Gastroesophageal sphincter (tissue), 4 donors: Measurements from ENCODE around the gene MYO7A. TPM values are rescaled to one million over a fixed set of nuclear protein-coding genes. Genes with fewer than 3 reads are reported as not detected.

Source experiments
- ATAC-seq: fragments of 150-250 bp; one replicate; pipeline ENCODE4 v1.9.1; 2016; ENCODE audit warnings: mild to moderate bottlenecking, moderate library complexity
- H3K27ac ChIP-seq, 4 donors: fragments of 200-600 bp; sonication (generic) in 3 of 4; 1 replicate in 3 of 4; 2 replicates in 1 of 4; pipeline ENCODE4 v1.5.1; 2016 to 2019
- H3K27me3 ChIP-seq: fragments of 200-600 bp; sonication (generic); one replicate; pipeline ENCODE4 v1.5.1; 2019
- H3K36me3 ChIP-seq, 2 donors: fragments of 200-600 bp; sonication (generic); one replicate each; pipeline ENCODE4 v1.5.1; 2019; ENCODE audit warnings: control low read depth in 1 of 2
- H3K4me1 ChIP-seq, 3 donors: fragments of 200-600 bp; sonication (generic); 1 replicate in 2 of 3; 2 replicates in 1 of 3; pipeline ENCODE4 v1.5.1; 2016 to 2019; ENCODE audit warnings: control low read depth in 2 of 3
- H3K4me3 ChIP-seq, 2 donors: fragments of 200-600 bp; sonication (generic); one replicate each; pipeline ENCODE4 v1.5.1; 2019; ENCODE audit warnings: mild to moderate bottlenecking in 1 of 2, moderate library complexity in 1 of 2
- H3K9me3 ChIP-seq, 3 donors: fragments of 200-600 bp; sonication (generic); one replicate each; pipeline ENCODE4 v1.5.1; 2017 to 2019; ENCODE audit warnings: control low read depth in 2 of 3
- EP300 ChIP-seq: sonication (generic); formaldehyde crosslinking; IDR thresholded peaks from one replicate; pipeline ENCODE4 v1.6.1; 2017; ENCODE audit warnings: antibody characterized with exemption, mild to moderate bottlenecking
- POLR2A ChIP-seq, 2 donors: fragments of 450-650 bp; IDR thresholded peaks; one replicate each; pipeline ENCODE4 v1.6.1; 2017; ENCODE audit warnings: antibody characterized with exemption in 2 of 2, mild to moderate bottlenecking in 2 of 2, moderate library complexity in 1 of 2
- POLR2AphosphoS5 ChIP-seq: sonication (generic); formaldehyde crosslinking; IDR thresholded peaks from one replicate; pipeline ENCODE4 v1.6.1; 2017; ENCODE audit warnings: antibody characterized with exemption
- WGBS, 2 donors: methylation state at CpG; one replicate each; pipeline ENCODE4 v1.1.5; 2018; ENCODE audit warnings: low coverage in 1 of 2; 5-methylcytosine and 5-hydroxymethylcytosine counted together
- total RNA-seq, 4 donors: library from RNA; depleted of rRNA; stranded (reverse); fragments of >200 nt; gene quantifications; one replicate each; pipeline ENCODE4 v1.1.0, GENCODE V29; 2016
- TF ChIP-seq, protein P1 (sequence below), 4 experiments: fragments of 200-600 bp in 2 of 4; fragments of 450-650 bp in 2 of 4; sonication (generic) in 1 of 4; IDR thresholded peaks; one replicate each; pipeline ENCODE4 v1.5.1; 2017 to 2019; ENCODE audit warnings: antibody characterized with exemption in 4 of 4, mild to moderate bottlenecking in 2 of 4, moderate library complexity in 2 of 4

Gene MYO7A
- total RNA-seq, 4 donors from 2014 or later, result 4.0 to 11.8 (median 8.7) TPM

DNA sequence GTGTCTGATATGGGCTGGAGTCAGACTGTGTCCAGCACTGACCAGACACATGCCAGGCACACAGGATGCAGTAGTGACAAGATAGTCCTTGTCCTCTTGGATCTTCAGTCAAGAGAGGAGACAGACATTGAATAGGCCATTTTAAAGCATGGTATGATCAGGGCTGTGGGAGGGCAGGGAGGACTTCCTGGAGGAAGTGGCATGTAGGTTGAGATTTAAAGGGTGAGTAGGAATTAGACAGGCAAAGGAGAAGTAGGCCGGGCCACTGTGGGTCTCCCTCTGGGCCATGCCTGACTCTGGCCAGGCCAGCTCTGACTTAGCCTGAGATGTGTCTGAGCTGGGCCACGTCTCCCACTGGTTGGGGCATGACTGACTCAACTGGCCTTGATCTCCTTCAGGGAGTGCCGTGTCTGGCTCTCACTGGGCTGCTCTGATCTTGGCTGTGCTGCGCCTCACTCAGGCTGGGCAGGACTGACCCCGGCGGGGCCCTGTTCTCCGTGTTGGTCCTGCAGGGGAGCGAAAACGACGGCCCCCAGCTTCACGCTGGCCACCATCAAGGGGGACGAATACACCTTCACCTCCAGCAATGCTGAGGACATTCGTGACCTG is 71.2 kb downstream of the MYO7A start:
- Histone ChIP-seq H3K27me3 (peaks cover 2% of the 10 kb centered on the region), H3K4me3 (no peak overlapping the region), H3K4me1 (no peaks in the 10 kb centered on the region), H3K9me3 (no peaks in the 10 kb centered on the region), H3K36me3 (peaks cover 0 to under 1% of the 10 kb centered on the region in 2 donors), H3K27ac (no peak overlapping the region)
- 89% methylated on average over 3 of the region's 13 CpGs; no CpG with 5 or more reads in 1 of the 2 donors for WGBS, 2 donors
- TF ChIP-seq EP300, result no peak
- ATAC-seq, result no peak

DNA sequence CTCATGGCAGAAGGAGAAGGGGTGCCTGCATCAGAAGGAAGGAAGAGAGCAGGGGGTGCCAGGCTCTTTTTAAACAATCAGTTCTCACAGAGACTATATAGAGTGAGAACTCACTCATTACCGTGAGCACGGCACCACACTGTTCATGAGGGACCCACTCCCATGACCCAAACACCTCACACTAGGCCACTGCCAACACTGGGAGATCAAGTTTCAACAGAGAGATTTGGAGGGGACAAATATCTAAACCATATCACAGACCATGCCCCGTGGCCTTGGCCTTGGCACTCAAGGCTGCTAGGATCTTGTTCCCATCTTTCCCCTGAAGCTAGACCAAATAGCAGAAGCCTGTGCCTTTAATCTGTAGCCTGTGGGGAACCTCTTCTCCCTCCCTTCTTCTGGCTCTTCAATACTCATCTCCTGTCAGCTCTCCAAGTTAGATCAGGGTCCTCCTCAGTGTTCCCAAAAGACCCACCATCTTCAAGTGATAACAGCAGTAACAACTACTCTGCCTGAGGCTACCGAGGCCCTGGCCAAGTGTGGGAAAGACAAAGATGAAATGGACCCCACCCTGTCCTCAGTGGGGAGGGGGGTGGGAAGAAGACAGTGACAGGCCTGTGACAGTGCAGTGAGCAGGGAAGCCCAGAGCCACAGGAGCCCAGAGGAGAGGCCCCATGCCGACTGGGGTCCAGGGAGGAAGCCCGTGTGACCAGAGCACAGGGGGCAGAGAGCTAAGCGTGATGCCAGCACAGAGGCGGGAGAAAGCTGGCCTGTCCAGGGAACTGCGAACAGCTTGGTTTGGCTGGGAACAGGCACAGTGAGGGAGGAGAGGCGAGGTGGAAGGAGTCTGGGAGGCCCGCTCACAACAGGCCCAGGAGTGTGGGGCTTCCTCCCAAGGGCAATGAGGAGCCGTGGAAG is 72.6 kb downstream of the MYO7A start:
- Histone ChIP-seq H3K9me3 (no peaks in the 10 kb centered on the region), H3K27me3 (no peaks in the 10 kb centered on the region), H3K27ac (no peak overlapping the region), H3K4me3 (no peak overlapping the region), H3K36me3 (no peaks in the 10 kb centered on the region), H3K4me1 (no peaks in the 10 kb centered on the region)
- TF ChIP-seq, protein P1, sequence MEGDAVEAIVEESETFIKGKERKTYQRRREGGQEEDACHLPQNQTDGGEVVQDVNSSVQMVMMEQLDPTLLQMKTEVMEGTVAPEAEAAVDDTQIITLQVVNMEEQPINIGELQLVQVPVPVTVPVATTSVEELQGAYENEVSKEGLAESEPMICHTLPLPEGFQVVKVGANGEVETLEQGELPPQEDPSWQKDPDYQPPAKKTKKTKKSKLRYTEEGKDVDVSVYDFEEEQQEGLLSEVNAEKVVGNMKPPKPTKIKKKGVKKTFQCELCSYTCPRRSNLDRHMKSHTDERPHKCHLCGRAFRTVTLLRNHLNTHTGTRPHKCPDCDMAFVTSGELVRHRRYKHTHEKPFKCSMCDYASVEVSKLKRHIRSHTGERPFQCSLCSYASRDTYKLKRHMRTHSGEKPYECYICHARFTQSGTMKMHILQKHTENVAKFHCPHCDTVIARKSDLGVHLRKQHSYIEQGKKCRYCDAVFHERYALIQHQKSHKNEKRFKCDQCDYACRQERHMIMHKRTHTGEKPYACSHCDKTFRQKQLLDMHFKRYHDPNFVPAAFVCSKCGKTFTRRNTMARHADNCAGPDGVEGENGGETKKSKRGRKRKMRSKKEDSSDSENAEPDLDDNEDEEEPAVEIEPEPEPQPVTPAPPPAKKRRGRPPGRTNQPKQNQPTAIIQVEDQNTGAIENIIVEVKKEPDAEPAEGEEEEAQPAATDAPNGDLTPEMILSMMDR (IDR thresholded peaks at IDR 0.05), result no peak
- no peak for TF ChIP-seq POLR2A (IDR thresholded peaks at IDR 0.05)
- TF ChIP-seq POLR2AphosphoS5, result no peak
- TF ChIP-seq EP300, result no peak
- 67 to 81% methylated on average over 8 to 10 of the region's 12 CpGs for WGBS, 2 donors
- no peak for ATAC-seq

DNA sequence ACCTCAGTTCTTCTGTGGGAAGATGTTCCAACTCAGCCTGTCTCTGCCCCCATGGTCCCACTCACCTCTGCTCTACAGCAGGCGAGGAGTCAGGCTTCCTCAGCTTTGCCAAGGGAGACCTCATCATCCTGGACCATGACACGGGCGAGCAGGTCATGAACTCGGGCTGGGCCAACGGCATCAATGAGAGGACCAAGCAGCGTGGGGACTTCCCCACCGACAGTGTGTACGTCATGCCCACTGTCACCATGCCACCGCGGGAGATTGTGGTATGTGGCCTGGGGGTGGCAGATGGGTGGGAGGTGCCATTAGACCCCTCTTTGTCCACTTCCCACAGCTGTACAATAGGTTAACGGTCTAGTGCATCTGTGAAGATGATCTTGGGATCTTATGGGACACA is 73.3 kb downstream of the MYO7A start:
- Histone ChIP-seq H3K4me1 (no peaks in the 10 kb centered on the region), H3K36me3 (no peaks in the 10 kb centered on the region), H3K4me3 (no peak overlapping the region), H3K27ac (no peak overlapping the region), H3K27me3 (no peaks in the 10 kb centered on the region), H3K9me3 (no peaks in the 10 kb centered on the region)
- no peak for ATAC-seq
- TF ChIP-seq EP300 (no peak), POLR2A (IDR thresholded peaks at IDR 0.05) (no peak), POLR2AphosphoS5 (no peak)
- TF ChIP-seq, protein P1 (IDR thresholded peaks at IDR 0.05), result no peak
- 97% methylated on average over 6 of the region's 11 CpGs; no CpG with 5 or more reads in 1 of the 2 donors for WGBS, 2 donors

DNA sequence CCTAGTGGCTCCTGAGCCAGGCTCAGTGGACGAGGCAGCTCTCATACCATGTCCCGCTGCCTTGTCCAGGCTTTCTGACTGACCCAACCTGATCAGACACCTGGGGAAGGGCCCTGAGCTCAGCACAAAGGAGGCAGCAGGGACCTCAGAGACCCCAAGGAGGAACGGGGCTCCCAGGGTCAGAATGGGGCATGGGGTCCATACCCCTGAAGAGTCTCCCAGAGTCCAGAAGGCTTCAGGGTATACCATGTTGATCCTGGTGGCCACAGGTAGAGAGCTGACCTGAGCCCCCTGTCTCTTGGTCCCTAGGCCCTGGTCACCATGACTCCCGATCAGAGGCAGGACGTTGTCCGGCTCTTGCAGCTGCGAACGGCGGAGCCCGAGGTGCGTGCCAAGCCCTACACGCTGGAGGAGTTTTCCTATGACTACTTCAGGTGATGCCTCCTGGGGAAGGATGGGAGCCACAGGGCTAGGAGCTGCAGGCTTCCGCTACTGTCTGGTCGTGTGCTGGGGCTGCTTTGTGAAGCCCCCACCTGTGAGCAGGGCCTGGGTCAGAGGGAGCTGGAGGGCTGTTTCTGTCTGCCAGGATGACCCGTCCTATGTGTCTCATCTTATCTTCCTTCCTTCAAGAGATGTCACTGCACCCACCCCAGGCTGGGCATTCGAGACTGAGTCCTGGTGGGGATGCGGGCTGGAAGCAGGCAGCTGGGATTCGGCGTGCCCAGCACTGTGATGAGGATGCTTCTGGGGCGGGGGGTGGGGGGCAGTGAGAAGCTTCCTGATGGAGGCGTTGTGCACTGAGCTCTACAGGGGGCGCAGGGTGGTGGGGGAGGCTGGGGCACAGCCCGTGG is 74.2 kb downstream of the MYO7A start:
- Histone ChIP-seq H3K4me1 (no peaks in the 10 kb centered on the region), H3K4me3 (no peak overlapping the region), H3K36me3 (no peaks in the 10 kb centered on the region), H3K27me3 (no peaks in the 10 kb centered on the region), H3K27ac (no peak overlapping the region), H3K9me3 (no peaks in the 10 kb centered on the region)
- no peak for TF ChIP-seq POLR2A (IDR thresholded peaks at IDR 0.05)
- TF ChIP-seq EP300, result no peak
- no peak for TF ChIP-seq POLR2AphosphoS5
- TF ChIP-seq, protein P1 (IDR thresholded peaks at IDR 0.05), result no peak
- ATAC-seq, result no peak
- 97% methylated on average over 11 of the region's 23 CpGs; no CpG with 5 or more reads in 1 of the 2 donors for WGBS, 2 donors
